ENCODE measurements around the gene KL.

KL gene

DNA sequence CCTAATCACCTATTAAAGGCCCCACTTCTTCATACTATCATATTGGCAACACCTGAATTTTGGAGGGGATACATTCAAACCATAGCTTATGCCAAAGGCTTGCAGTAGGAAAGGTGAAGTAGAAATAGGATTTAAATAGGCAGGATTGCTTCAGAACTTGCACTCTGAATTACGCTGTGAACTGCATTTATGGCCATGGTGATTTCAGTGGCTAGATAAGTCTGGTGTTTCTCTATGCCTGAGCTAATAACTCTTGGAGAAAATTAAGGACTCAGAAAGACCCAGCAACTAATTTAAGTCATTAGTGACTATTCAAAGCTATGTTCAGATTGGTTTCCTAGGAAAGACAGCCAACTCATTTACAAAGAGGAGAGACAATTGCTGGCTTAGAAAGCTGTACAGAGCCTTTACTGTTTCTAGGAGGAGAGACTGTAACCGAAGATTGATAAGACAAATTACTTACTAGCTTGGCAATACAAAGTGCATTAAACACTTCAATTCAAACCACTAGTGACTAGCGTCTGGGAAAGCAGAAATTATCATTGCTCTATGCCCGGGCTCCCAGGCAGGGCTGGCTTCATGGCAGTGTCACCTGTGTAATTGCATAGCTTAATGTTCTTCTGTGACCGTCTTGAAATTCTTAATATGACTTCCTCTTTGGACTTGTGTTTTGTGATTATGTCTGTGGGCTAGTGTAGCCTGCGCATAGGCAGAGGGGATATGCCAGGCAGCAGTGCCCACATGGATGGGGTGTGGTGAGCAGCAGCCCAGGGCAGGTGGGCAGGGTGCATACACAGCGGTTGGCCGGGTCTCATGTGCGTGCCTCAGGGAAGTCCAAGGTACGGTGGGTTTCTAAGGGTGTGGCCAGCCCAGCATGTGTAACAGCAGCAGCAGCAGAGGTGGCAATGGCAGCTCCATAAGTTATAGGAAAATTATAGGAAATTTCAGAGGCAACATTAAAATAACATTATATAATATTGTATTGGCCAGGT, 60.1 kb downstream of the KL start:
- CTCF ChIA-PET, result interaction anchor here (1.2 kb wide), 1 partner anchor 22 kb away, joined by 4 read pairs; no protein-coding TSS in a partner anchor
- Histone ChIP-seq H3K4me1 (ENCODE audit: control extremely low read depth in 1 of 4, control insufficient read depth in 4 of 4, insufficient read depth in 4 of 4, low read length in 3 of 4) (no peaks in the 10 kb centered on the region), H3K9me3 (ENCODE audit: control extremely low read depth in 1 of 5, control insufficient read depth in 4 of 5, insufficient read depth in 2 of 5, low read depth in 1 of 5, low read length in 4 of 5) (no peaks in the 10 kb centered on the region), H3K27ac (ENCODE audit: insufficient read depth in 1 of 2, low read depth in 1 of 2, low read length in 2 of 2, poor library complexity in 1 of 2, severe bottlenecking in 2 of 2) (no peak overlapping the region), H3K27me3 (replicated peaks in 2 of 5; ENCODE audit: control insufficient read depth in 4 of 5, insufficient read depth in 5 of 5, low read length in 4 of 5) (no peaks in the 10 kb centered on the region), H3K36me3 (ENCODE audit: control insufficient read depth in 4 of 4, insufficient read depth in 4 of 4, low read length in 3 of 4) (no peaks in the 10 kb centered on the region), H3K4me3 (ENCODE audit: control insufficient read depth in 1 of 7, extremely low read depth in 1 of 7, insufficient read depth in 4 of 7, low read depth in 2 of 7, low read length in 6 of 7) (no peak overlapping the region)
- DNase-seq, result no peak
- WGBS (ENCODE audit: insufficient coverage), result 100% methylated on average over 5 of the region's 10 CpGs
- POLR2A ChIA-PET, result no interaction called here

DNA sequence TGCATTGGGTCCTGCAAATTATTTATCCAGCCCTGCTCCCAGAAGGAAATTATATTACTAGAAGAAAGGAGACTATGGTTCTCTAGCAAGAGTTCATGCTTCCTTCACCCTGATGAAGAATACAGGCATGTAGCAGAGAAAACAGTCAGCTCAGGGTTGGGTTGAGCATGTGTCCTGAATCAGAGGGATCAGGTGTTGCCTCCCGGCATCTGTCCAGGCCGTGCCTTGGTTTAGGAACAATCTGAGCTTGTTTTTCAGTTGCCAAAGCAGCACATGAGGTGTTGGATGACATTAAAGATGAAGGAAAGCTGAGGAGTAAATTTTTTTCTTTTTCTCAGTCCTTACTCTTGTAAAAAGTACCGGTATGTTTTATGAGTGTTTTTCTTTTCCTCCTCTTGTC, 62.0 kb downstream of the KL start:
- Histone ChIP-seq H3K27me3 (replicated peaks in 2 of 5; ENCODE audit: control insufficient read depth in 4 of 5, insufficient read depth in 5 of 5, low read length in 4 of 5) (no peaks in the 10 kb centered on the region), H3K4me1 (ENCODE audit: control extremely low read depth in 1 of 4, control insufficient read depth in 4 of 4, insufficient read depth in 4 of 4, low read length in 3 of 4) (no peaks in the 10 kb centered on the region), H3K4me3 (ENCODE audit: control insufficient read depth in 1 of 7, extremely low read depth in 1 of 7, insufficient read depth in 4 of 7, low read depth in 2 of 7, low read length in 6 of 7) (no peak overlapping the region), H3K9me3 (ENCODE audit: control extremely low read depth in 1 of 5, control insufficient read depth in 4 of 5, insufficient read depth in 2 of 5, low read depth in 1 of 5, low read length in 4 of 5) (no peaks in the 10 kb centered on the region), H3K27ac (ENCODE audit: insufficient read depth in 1 of 2, low read depth in 1 of 2, low read length in 2 of 2, poor library complexity in 1 of 2, severe bottlenecking in 2 of 2) (no peak overlapping the region), H3K36me3 (ENCODE audit: control insufficient read depth in 4 of 4, insufficient read depth in 4 of 4, low read length in 3 of 4) (no peaks in the 10 kb centered on the region)
- whole genome bisulfite sequencing (ENCODE audit: insufficient coverage), result 100% methylated on average over 2 of the region's 3 CpGs
- CTCF ChIA-PET, result interaction anchor here (0.7 kb wide), 1 partner anchor 1352 kb away, joined by 3 read pairs; no protein-coding TSS in a partner anchor
- POLR2A ChIA-PET, result interaction anchor here (0.6 kb wide), 1 partner anchor 45 kb away, joined by 4 read pairs; no protein-coding TSS in a partner anchor
- no peak for DNase-seq

DNA sequence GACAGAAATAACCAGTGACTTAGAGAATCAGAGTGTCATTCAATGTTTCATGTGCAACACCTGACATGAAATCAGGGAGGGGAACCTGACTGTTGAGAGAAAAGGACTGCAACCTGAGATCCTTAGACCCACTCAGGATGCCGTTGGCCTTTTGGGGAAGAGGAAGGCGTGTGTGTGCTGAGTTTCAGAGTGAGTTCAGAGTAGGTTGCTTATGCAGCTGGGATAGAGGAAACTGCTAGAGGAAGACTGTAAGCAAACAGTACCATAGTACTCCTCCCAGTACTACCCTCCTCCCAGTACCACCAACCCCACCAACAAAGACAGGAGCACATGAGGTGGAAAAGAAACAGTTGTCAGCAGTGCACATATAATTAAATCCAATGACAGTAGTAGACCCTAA, 63.7 kb downstream of the KL start:
- H3K27me3 ChIP-seq (replicated peaks in 2 of 5; ENCODE audit: control insufficient read depth in 4 of 5, insufficient read depth in 5 of 5, low read length in 4 of 5), result no peaks in the 10 kb centered on the region
- DNase-seq, result peak in 2 of 3 donors; percentile 5 to 18
- ChIA-PET POLR2A (no interaction called here), CTCF (no interaction called here)
- WGBS (ENCODE audit: insufficient coverage), result no CpG with 5 or more reads among the region's 2 CpGs
- H3K36me3 ChIP-seq (ENCODE audit: control insufficient read depth in 4 of 4, insufficient read depth in 4 of 4, low read length in 3 of 4), result no peaks in the 10 kb centered on the region
- no peak overlapping the region for H3K27ac ChIP-seq (ENCODE audit: insufficient read depth in 1 of 2, low read depth in 1 of 2, low read length in 2 of 2, poor library complexity in 1 of 2, severe bottlenecking in 2 of 2)
- H3K9me3 ChIP-seq (ENCODE audit: control extremely low read depth in 1 of 5, control insufficient read depth in 4 of 5, insufficient read depth in 2 of 5, low read depth in 1 of 5, low read length in 4 of 5), result no peaks in the 10 kb centered on the region
- no peaks in the 10 kb centered on the region for H3K4me1 ChIP-seq (ENCODE audit: control extremely low read depth in 1 of 4, control insufficient read depth in 4 of 4, insufficient read depth in 4 of 4, low read length in 3 of 4)
- no peak overlapping the region for H3K4me3 ChIP-seq (ENCODE audit: control insufficient read depth in 1 of 7, extremely low read depth in 1 of 7, insufficient read depth in 4 of 7, low read depth in 2 of 7, low read length in 6 of 7)

DNA sequence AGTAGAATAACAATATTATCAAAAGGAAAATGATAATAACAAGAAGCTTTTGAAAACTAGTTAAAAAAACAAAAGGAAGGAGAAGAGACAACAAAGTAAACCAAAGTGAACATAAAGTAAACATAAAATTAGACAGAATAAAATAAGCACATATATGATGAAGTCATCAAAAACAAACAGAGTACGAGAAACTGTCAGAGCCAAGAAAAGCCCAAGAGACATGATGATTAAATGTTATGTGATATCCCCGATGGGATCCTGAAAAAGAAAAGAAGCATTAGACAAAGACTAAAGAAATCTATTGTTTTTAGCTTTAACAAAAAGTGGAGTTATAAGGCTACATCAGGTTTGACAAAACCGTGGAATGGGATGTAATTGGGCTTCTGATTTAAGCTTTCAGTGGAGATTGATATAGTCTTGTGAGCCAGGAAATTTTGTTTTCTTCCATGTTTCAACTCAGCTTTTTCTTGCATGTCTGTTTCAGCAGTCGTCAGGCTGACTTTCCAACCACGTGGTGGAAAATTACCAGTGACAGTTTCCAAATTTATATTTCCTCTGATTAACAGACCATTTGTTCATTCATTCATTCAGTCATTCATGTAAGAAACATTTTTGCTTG, 64.9 kb downstream of the KL start:
- Histone ChIP-seq H3K36me3 (ENCODE audit: control insufficient read depth in 4 of 4, insufficient read depth in 4 of 4, low read length in 3 of 4) (no peaks in the 10 kb centered on the region), H3K27ac (ENCODE audit: insufficient read depth in 1 of 2, low read depth in 1 of 2, low read length in 2 of 2, poor library complexity in 1 of 2, severe bottlenecking in 2 of 2) (no peak overlapping the region), H3K4me3 (ENCODE audit: control insufficient read depth in 1 of 7, extremely low read depth in 1 of 7, insufficient read depth in 4 of 7, low read depth in 2 of 7, low read length in 6 of 7) (no peak overlapping the region), H3K27me3 (replicated peaks in 2 of 5; ENCODE audit: control insufficient read depth in 4 of 5, insufficient read depth in 5 of 5, low read length in 4 of 5) (no peaks in the 10 kb centered on the region), H3K4me1 (ENCODE audit: control extremely low read depth in 1 of 4, control insufficient read depth in 4 of 4, insufficient read depth in 4 of 4, low read length in 3 of 4) (no peaks in the 10 kb centered on the region), H3K9me3 (ENCODE audit: control extremely low read depth in 1 of 5, control insufficient read depth in 4 of 5, insufficient read depth in 2 of 5, low read depth in 1 of 5, low read length in 4 of 5) (no peaks in the 10 kb centered on the region)
- WGBS (ENCODE audit: insufficient coverage), result 96% methylated on average over 3 of the region's 5 CpGs
- no peak for DNase-seq
- POLR2A ChIA-PET, result no interaction called here
- CTCF ChIA-PET, result no interaction called here

DNA sequence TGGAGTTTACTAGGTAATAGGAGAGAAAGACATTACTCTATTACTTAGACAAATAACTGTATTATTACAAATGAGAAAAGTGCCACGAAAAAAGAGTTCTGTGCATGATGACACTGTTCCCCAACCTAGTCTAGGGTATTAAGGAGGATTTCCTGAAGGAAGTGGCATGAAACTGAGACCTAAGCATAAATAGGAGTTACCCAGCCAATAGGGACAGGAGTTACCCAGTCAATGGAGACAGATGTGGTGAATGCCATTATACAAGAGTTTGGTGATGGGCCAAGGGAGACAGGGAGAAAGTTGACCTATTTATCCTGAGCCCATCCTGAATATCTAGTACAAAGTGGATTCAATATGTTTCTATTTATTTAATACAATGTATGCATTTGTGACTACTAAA, 65.4 kb downstream of the KL start:
- ChIA-PET CTCF (no interaction called here), POLR2A (no interaction called here)
- no peak for DNase-seq
- WGBS (ENCODE audit: insufficient coverage), result no CpG with 5 or more reads among the region's 1 CpG
- Histone ChIP-seq H3K27me3 (replicated peaks in 2 of 5; ENCODE audit: control insufficient read depth in 4 of 5, insufficient read depth in 5 of 5, low read length in 4 of 5) (no peaks in the 10 kb centered on the region), H3K4me1 (ENCODE audit: control extremely low read depth in 1 of 4, control insufficient read depth in 4 of 4, insufficient read depth in 4 of 4, low read length in 3 of 4) (no peaks in the 10 kb centered on the region), H3K27ac (ENCODE audit: insufficient read depth in 1 of 2, low read depth in 1 of 2, low read length in 2 of 2, poor library complexity in 1 of 2, severe bottlenecking in 2 of 2) (no peak overlapping the region), H3K9me3 (ENCODE audit: control extremely low read depth in 1 of 5, control insufficient read depth in 4 of 5, insufficient read depth in 2 of 5, low read depth in 1 of 5, low read length in 4 of 5) (no peaks in the 10 kb centered on the region), H3K4me3 (ENCODE audit: control insufficient read depth in 1 of 7, extremely low read depth in 1 of 7, insufficient read depth in 4 of 7, low read depth in 2 of 7, low read length in 6 of 7) (no peak overlapping the region), H3K36me3 (ENCODE audit: control insufficient read depth in 4 of 4, insufficient read depth in 4 of 4, low read length in 3 of 4) (no peaks in the 10 kb centered on the region)

DNA sequence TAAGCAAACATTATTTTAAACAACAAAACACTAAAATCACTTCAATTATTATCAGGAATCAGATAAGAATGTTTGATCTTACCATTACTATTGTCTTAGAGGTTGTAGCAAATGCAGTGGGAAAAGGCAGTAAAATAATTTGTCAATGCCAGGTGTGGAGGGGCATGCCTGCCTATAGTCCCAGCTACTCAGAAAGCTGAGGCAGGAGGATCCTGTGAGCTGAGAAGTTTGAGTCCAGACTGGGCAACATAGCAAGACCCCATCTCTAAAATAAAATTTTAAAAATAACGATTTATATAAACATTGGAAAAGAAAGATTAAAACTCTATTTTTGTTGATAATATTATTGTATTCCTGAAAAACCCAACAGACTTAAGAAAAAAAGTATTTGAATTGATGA, 66.8 kb downstream of the KL start:
- ChIA-PET POLR2A (no interaction called here), CTCF (no interaction called here)
- Histone ChIP-seq H3K36me3 (ENCODE audit: control insufficient read depth in 4 of 4, insufficient read depth in 4 of 4, low read length in 3 of 4) (no peaks in the 10 kb centered on the region), H3K27me3 (replicated peaks in 2 of 5; ENCODE audit: control insufficient read depth in 4 of 5, insufficient read depth in 5 of 5, low read length in 4 of 5) (no peaks in the 10 kb centered on the region), H3K4me1 (ENCODE audit: control extremely low read depth in 1 of 4, control insufficient read depth in 4 of 4, insufficient read depth in 4 of 4, low read length in 3 of 4) (no peaks in the 10 kb centered on the region), H3K9me3 (ENCODE audit: control extremely low read depth in 1 of 5, control insufficient read depth in 4 of 5, insufficient read depth in 2 of 5, low read depth in 1 of 5, low read length in 4 of 5) (no peaks in the 10 kb centered on the region), H3K27ac (ENCODE audit: insufficient read depth in 1 of 2, low read depth in 1 of 2, low read length in 2 of 2, poor library complexity in 1 of 2, severe bottlenecking in 2 of 2) (no peak overlapping the region), H3K4me3 (ENCODE audit: control insufficient read depth in 1 of 7, extremely low read depth in 1 of 7, insufficient read depth in 4 of 7, low read depth in 2 of 7, low read length in 6 of 7) (no peak overlapping the region)
- WGBS (ENCODE audit: insufficient coverage), result no CpG with 5 or more reads among the region's 1 CpG
- DNase-seq, result no peak

DNA sequence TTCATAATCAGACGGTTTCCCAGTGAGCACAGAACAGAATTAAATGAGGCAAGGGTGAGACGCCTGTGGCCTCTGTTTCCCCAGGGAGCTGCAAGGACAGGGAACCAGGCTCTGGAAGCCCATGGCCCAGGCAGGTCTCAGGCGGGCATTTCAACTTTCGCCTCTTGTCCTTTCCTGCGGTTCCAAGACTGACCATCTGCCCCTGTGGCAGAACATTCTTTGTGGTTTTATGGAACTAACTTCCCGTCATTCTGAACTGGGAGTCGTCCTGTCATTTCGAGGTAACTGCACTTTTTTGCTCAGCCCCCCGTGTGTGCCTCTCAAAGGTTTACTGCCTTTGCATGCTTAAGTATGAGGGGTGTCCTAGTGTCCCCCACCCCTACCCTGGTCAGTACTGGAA, 70.9 kb downstream of the KL start:
- Histone ChIP-seq H3K27me3 (replicated peaks in 2 of 5; ENCODE audit: control insufficient read depth in 4 of 5, insufficient read depth in 5 of 5, low read length in 4 of 5) (peaks cover 0 to 2% (median 0%) of the 10 kb centered on the region in 5 experiments), H3K36me3 (ENCODE audit: control insufficient read depth in 4 of 4, insufficient read depth in 4 of 4, low read length in 3 of 4) (no peaks in the 10 kb centered on the region), H3K9me3 (ENCODE audit: control extremely low read depth in 1 of 5, control insufficient read depth in 4 of 5, insufficient read depth in 2 of 5, low read depth in 1 of 5, low read length in 4 of 5) (no peaks in the 10 kb centered on the region), H3K4me1 (ENCODE audit: control extremely low read depth in 1 of 4, control insufficient read depth in 4 of 4, insufficient read depth in 4 of 4, low read length in 3 of 4) (no peaks in the 10 kb centered on the region), H3K27ac (ENCODE audit: insufficient read depth in 1 of 2, low read depth in 1 of 2, low read length in 2 of 2, poor library complexity in 1 of 2, severe bottlenecking in 2 of 2) (no peak overlapping the region), H3K4me3 (ENCODE audit: control insufficient read depth in 1 of 7, extremely low read depth in 1 of 7, insufficient read depth in 4 of 7, low read depth in 2 of 7, low read length in 6 of 7) (no peak overlapping the region)
- ChIA-PET POLR2A (no interaction called here), CTCF (no interaction called here)
- 92% methylated on average over 9 of the region's 9 CpGs for WGBS (ENCODE audit: insufficient coverage)
- DNase-seq, result no peak

Measured in common myeloid progenitor, CD34-positive (primary cell).